ENCODE results near the gene FRS3. TPM values are rescaled to one million over a fixed set of nuclear protein-coding genes. Genes with fewer than 3 reads are reported as not detected.
"Not testable (repeated sequence)": the region's sequence is repeated elsewhere in the genome, so short reads cannot be mapped to it uniquely, and the experiment has no call there.

The FRS3 gene
- total RNA-seq, 1 experiment from 2014 or later: 4.5 TPM

GRCh38 chr6:41767112-41767833 lies 12.4 kb downstream of the FRS3 start:
- peaks cover 27% of the 10 kb centered on the region for H3K4me1 ChIP-seq (replicated peaks; ENCODE audit: insufficient read depth)
- TF ChIP-seq EZH2 (IDR thresholded peaks at IDR 0.05; ENCODE audit: low read depth) (no peak), CTCF (conservative IDR thresholded peaks at IDR 0.05) (no peak)
- ChIA-PET CTCF (no interaction called here), POLR2A (ENCODE audit: unreplicated experiment) (no interaction called here)
- intact Hi-C loops (cut with micrococcal nuclease; ENCODE audit: unreplicated experiment): no loop called here
- H3F3A ChIP-seq (ENCODE audit: insufficient read depth, low read depth): peaks cover 14% of the 10 kb centered on the region; the same call in 1 of the 2 replicates
- H3K27ac ChIP-seq: no peak overlapping the region
- BruUV-seq (replicated peaks): no TSS peak
- no peaks in the 10 kb centered on the region for H3K36me3 ChIP-seq (ENCODE audit: low read depth)
- H3K9me2 ChIP-seq (ENCODE audit: insufficient read depth): no peaks in the 10 kb centered on the region
- peak; percentile 79 to 86 for DNase-seq
- H4K20me1 ChIP-seq (ENCODE audit: insufficient read depth): no peaks in the 10 kb centered on the region
- H3K79me2 ChIP-seq (ENCODE audit: low read depth): no peaks in the 10 kb centered on the region
- no peak overlapping the region for H3K4me3 ChIP-seq
- peak overlapping the region; percentile 40 for H3K4me2 ChIP-seq
- no peak overlapping the region for H2AFZ ChIP-seq
- H3K27me3 ChIP-seq (ENCODE audit: insufficient read depth, low read depth): no peaks in the 10 kb centered on the region
- no peaks in the 10 kb centered on the region for H3K9me3 ChIP-seq (ENCODE audit: insufficient read depth, low read depth)

- H3K36me3 ChIP-seq (ENCODE audit: low read depth); H3K27me3 ChIP-seq (ENCODE audit: insufficient read depth, low read depth); H3K79me2 ChIP-seq (ENCODE audit: low read depth); CTCF ChIA-PET; intact Hi-C loops (cut with micrococcal nuclease; ENCODE audit: unreplicated experiment); POLR2A ChIA-PET (ENCODE audit: unreplicated experiment); H3K27ac ChIP-seq; H2AFZ ChIP-seq; BruUV-seq (replicated peaks); H3K4me3 ChIP-seq; H4K20me1 ChIP-seq (ENCODE audit: insufficient read depth); H3K9me3 ChIP-seq (ENCODE audit: insufficient read depth, low read depth); H3K9me2 ChIP-seq (ENCODE audit: insufficient read depth): not testable (repeated sequence)
- DNase-seq: peak in 1 of 2 experiments; percentile 50
- H3K4me2 ChIP-seq: peak overlapping the region; percentile 40; the same call in 1 of the 2 replicates
- peaks cover 14% of the 10 kb centered on the region; the same call in 1 of the 2 replicates for H3F3A ChIP-seq (ENCODE audit: insufficient read depth, low read depth)
- H3K4me1 ChIP-seq (replicated peaks; ENCODE audit: insufficient read depth): peaks cover 27% of the 10 kb centered on the region
Measured at GRCh38 chr6:41766043-41766664, 13.5 kb downstream of the FRS3 start.

- Histone ChIP-seq H2AFZ (no peak overlapping the region), H3K27me3 (ENCODE audit: insufficient read depth, low read depth) (no peaks in the 10 kb centered on the region), H3K9me2 (ENCODE audit: insufficient read depth) (no peaks in the 10 kb centered on the region), H3K9me3 (ENCODE audit: insufficient read depth, low read depth) (no peaks in the 10 kb centered on the region), H3K4me3 (no peak overlapping the region), H4K20me1 (ENCODE audit: insufficient read depth) (no peaks in the 10 kb centered on the region), H3K36me3 (ENCODE audit: low read depth) (no peaks in the 10 kb centered on the region), H3K27ac (no peak overlapping the region), H3K4me1 (replicated peaks; ENCODE audit: insufficient read depth) (peaks cover 24% of the 10 kb centered on the region), H3F3A (ENCODE audit: insufficient read depth, low read depth) (peaks cover 16% of the 10 kb centered on the region; the same call in 1 of the 2 replicates), H3K79me2 (ENCODE audit: low read depth) (no peaks in the 10 kb centered on the region), H3K4me2 (no peak overlapping the region)
- POLR2A ChIA-PET (ENCODE audit: unreplicated experiment): interaction anchor here (0.6 kb wide), 1 partner anchor 16 kb away, joined by 3 read pairs; the partner anchor contains the start of gene FRS3
- CTCF ChIA-PET: no interaction called here
- TF ChIP-seq CTCF (conservative IDR thresholded peaks at IDR 0.05) (no peak), EZH2 (IDR thresholded peaks at IDR 0.05; ENCODE audit: low read depth) (no peak)
- no TSS peak for BruUV-seq (replicated peaks)
- intact Hi-C loops (cut with micrococcal nuclease; ENCODE audit: unreplicated experiment): no loop called here
- DNase-seq: no peak
Measured at GRCh38 chr6:41763470-41763869, 16.2 kb downstream of the FRS3 start.

Data from PC-9 (cell line).